Spinal cord (tissue), 10 donors: ENCODE results near the gene IFI30. TPM values are rescaled to one million over a fixed set of nuclear protein-coding genes. Genes with fewer than 3 reads are reported as not detected.

Experiments used
- DNase-seq, 6 donors: peaks; one replicate each; pipeline versions ENCODE4 v3.0.0 to v3.0.0-alpha.2; 2013 to 2015; ENCODE audit warnings: low spot score in 6 of 6, low read depth in 4 of 6
- H3K27ac ChIP-seq: one replicate; pipeline ENCODE4 v1.5.1; 2013; ENCODE audit warnings: low read depth, low read length, control low read depth
- H3K27me3 ChIP-seq: one replicate; pipeline ENCODE4 v1.6.1; 2013; ENCODE audit warnings: low read length; ENCODE audit not compliant: control insufficient read depth, insufficient read depth
- H3K36me3 ChIP-seq: one replicate; pipeline ENCODE4 v1.6.1; 2013; ENCODE audit warnings: low read length; ENCODE audit not compliant: control insufficient read depth, insufficient read depth
- H3K4me1 ChIP-seq: one replicate; pipeline ENCODE4 v1.6.1; 2013; ENCODE audit warnings: low read length; ENCODE audit not compliant: control insufficient read depth, insufficient read depth
- H3K4me3 ChIP-seq: one replicate; pipeline ENCODE4 v1.5.1; 2013; ENCODE audit warnings: low read depth, low read length, control low read depth
- H3K9me3 ChIP-seq: one replicate; pipeline ENCODE4 v1.6.1; 2013; ENCODE audit warnings: low read length; ENCODE audit not compliant: control insufficient read depth, insufficient read depth
- WGBS: methylation state at CpG from one replicate; pipeline ENCODE4 v1.1.5; 2013; ENCODE audit warnings: missing lambda C conversion rate; ENCODE audit not compliant: insufficient coverage; 5-methylcytosine and 5-hydroxymethylcytosine counted together
- polyA plus RNA-seq, 2 donors: library from polyadenylated mRNA; unstranded; fragments of 120-200 nt; gene quantifications; one replicate each; pipeline ENCODE4 v1.2.1, GENCODE V29; 2013; ENCODE audit not compliant: insufficient read length in 2 of 2
- total RNA-seq, 2 donors: library from RNA; depleted of rRNA in 1 of 2; stranded (reverse); fragments of 120-200 nt in 1 of 2; fragments of >200 nt in 1 of 2; gene quantifications; one replicate each; pipeline versions ENCODE4 v1.2.3 to v1.2.4, GENCODE V29; 2013 to 2014
- donor health status: healthy.

Gene IFI30
- total and polyA plus RNA-seq, 4 donors, result 1.9 to 14.6 (median 6.5) TPM

DNA sequence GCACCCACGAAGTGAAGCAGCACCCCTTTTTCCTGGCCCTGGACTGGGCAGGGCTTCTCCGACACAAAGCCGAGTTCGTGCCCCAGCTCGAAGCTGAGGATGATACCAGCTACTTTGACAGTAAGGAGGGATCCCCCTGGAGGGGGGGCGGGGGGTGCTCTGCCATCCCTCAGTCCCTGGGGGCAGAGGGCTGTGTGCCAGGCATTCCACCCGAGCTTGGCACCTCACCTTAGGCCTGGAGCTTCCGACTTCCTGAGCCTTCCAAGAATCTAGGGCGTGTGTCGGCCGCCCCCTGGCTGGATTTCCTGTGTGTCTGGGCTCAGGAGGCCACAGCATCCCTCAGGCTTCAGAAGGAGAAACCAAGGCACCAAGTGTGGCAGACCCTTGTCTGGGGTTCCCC is 36.4 kb upstream of the IFI30 start:
- Histone ChIP-seq H3K9me3 (no peaks in the 10 kb centered on the region), H3K36me3 (peaks cover 70% of the 10 kb centered on the region), H3K27ac (no peak overlapping the region), H3K4me3 (no peak overlapping the region), H3K27me3 (no peaks in the 10 kb centered on the region), H3K4me1 (no peaks in the 10 kb centered on the region)
- WGBS, result 93% methylated on average over 11 of the region's 11 CpGs
- DNase-seq, result no peak

DNA sequence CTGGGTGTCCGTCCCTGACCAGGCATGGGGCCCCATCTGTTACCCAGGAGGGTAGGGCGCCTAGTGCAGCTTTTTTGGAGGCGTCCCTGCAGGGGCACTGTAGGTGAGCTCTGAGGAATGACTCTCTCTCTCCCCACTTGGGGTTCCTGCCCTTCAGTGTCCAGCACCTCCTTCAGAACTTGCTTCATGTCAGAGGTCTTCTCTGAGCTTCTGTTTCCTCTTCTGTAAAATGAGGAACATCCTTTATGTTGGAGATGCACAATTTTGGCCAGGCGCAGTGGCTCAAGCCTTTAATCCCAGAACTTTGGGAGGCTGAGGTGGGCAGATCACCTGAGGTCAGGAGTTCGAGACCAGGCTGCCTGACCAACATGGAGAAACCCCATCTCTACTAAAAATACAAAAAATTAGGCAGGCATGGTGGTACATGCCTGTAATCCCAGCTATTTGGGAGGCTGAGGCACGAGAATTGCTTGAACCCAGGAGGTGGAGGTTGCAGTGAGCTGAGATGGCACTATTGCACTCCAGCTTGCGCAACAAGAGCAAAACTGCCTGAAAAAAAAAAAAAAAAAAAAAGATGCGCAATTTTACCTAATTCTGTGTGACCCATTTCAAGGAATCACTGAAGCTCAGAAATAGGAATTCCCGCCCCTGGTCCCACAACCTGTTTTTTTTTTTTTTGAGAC is 35.8 kb upstream of the IFI30 start:
- Histone ChIP-seq H3K36me3 (peaks cover 71% of the 10 kb centered on the region), H3K4me3 (no peak overlapping the region), H3K4me1 (no peaks in the 10 kb centered on the region), H3K27me3 (no peaks in the 10 kb centered on the region), H3K27ac (no peak overlapping the region), H3K9me3 (no peaks in the 10 kb centered on the region)
- 95% methylated on average over 7 of the region's 9 CpGs for WGBS
- DNase-seq, result no peak

DNA sequence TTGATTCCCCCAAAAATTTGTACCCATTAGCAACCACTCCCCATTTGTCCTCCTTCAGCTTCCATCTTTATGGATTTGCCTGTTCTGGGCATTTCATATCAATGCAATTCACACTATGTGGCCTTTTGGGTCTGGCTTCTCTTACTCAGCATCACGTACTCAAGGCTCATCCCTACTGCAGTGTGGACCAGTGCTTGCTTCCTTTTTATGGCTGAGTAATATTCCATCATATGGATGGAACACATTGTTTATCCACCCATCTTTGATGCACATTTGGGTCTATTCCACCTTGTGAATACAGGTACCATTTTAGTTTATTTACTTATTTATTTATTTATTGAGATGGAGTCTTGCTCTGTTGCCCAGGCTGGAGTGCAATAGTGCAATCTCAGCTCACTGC is 33.1 kb upstream of the IFI30 start:
- no peaks in the 10 kb centered on the region for H3K27me3 ChIP-seq
- H3K27ac ChIP-seq, result no peak overlapping the region
- H3K9me3 ChIP-seq, result no peaks in the 10 kb centered on the region
- H3K4me3 ChIP-seq, result no peak overlapping the region
- peaks cover 76% of the 10 kb centered on the region for H3K36me3 ChIP-seq
- DNase-seq, result no peak
- no peaks in the 10 kb centered on the region for H3K4me1 ChIP-seq
- no CpG with 5 or more reads among the region's 1 CpG for WGBS

DNA sequence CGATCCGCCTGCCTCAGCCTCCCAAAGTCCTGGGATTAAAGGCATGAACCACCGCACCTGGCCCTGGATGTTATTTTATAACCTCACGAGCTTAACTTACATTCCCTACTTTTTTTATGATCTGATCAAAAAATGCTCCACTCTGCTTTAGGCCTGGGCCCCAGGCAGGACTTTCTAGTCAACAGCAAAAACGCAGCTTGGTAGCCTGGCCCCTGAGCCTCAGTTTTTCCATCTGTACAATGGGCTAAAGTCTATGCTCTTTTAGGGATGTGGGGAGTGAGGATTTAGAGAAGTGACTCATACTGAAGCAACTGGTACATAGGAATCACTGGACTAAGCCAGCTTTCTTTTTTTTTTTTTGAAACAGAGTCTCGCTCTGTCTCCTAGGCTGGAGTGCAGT is 32.6 kb upstream of the IFI30 start:
- Histone ChIP-seq H3K36me3 (peaks cover 76% of the 10 kb centered on the region), H3K27me3 (no peaks in the 10 kb centered on the region), H3K4me1 (no peaks in the 10 kb centered on the region), H3K9me3 (no peaks in the 10 kb centered on the region), H3K4me3 (no peak overlapping the region), H3K27ac (no peak overlapping the region)
- no peak for DNase-seq
- 98% methylated on average over 5 of the region's 6 CpGs for WGBS

DNA sequence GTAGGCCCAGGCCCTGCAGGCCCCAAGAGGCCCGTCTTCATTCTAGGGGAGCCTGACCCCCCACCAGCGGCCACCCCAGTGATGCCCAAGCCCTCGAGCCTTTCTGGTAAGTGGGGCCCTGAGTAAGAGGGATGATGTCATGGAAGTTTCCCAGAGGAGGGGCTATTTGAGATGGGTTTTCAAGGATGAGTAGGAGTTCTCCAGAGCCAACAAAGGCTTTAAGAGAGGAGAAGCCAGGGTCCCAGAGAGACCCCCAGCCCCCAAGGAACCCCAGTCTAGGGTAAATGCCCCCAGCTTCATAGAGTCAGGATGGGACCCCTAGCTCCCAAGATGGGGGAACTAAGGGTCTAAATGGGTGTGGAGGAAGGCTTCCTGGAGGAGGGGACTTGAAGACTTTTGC is 29.7 kb upstream of the IFI30 start:
- 100% methylated on average over 2 of the region's 3 CpGs for WGBS
- Histone ChIP-seq H3K27ac (no peak overlapping the region), H3K9me3 (no peaks in the 10 kb centered on the region), H3K27me3 (no peaks in the 10 kb centered on the region), H3K4me1 (no peaks in the 10 kb centered on the region), H3K36me3 (peaks cover 82% of the 10 kb centered on the region), H3K4me3 (no peak overlapping the region)
- DNase-seq, result no peak

DNA sequence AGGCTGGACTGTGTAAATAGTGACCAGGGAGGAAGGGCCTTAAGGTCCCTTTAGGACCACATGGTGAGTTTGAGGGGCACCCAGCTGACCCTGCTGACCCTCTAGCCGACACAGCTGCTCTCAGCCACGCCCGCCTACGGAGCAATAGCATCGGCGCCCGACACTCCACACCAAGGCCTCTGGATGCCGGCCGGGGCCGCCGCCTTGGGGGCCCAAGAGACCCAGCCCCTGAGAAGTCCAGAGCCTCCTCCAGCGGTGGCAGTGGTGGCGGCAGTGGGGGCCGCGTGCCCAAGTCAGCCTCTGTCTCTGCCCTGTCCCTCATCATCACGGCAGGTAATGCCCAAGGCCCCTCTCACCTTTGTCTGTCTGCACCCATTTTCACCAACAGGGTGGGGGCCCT is 29.3 kb upstream of the IFI30 start:
- H3K4me1 ChIP-seq, result no peaks in the 10 kb centered on the region
- 96% methylated on average over 7 of the region's 16 CpGs for WGBS
- DNase-seq, result no peak
- H3K27me3 ChIP-seq, result no peaks in the 10 kb centered on the region
- no peaks in the 10 kb centered on the region for H3K9me3 ChIP-seq
- no peak overlapping the region for H3K4me3 ChIP-seq
- H3K27ac ChIP-seq, result no peak overlapping the region
- peaks cover 83% of the 10 kb centered on the region for H3K36me3 ChIP-seq

DNA sequence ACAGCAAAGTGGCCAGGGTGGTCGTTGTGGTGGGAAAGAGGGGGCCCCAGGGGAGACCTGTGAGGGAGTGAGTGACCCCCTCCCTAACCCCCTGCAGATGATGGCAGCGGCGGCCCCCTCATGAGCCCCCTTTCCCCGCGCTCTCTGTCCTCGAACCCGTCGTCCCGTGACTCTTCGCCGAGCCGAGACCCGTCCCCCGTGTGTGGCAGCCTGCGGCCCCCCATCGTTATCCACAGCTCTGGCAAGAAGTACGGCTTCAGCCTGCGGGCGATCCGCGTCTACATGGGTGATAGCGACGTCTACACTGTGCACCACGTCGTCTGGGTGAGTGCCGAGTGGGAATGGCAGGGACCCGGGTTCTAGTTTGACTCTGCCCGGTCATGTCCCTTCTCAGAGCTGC is 28.7 kb upstream of the IFI30 start:
- Histone ChIP-seq H3K36me3 (peaks cover 86% of the 10 kb centered on the region), H3K4me3 (no peak overlapping the region), H3K4me1 (no peaks in the 10 kb centered on the region), H3K27me3 (no peaks in the 10 kb centered on the region), H3K9me3 (no peaks in the 10 kb centered on the region), H3K27ac (no peak overlapping the region)
- WGBS, result 95% methylated on average over 27 of the region's 28 CpGs
- DNase-seq, result no peak

DNA sequence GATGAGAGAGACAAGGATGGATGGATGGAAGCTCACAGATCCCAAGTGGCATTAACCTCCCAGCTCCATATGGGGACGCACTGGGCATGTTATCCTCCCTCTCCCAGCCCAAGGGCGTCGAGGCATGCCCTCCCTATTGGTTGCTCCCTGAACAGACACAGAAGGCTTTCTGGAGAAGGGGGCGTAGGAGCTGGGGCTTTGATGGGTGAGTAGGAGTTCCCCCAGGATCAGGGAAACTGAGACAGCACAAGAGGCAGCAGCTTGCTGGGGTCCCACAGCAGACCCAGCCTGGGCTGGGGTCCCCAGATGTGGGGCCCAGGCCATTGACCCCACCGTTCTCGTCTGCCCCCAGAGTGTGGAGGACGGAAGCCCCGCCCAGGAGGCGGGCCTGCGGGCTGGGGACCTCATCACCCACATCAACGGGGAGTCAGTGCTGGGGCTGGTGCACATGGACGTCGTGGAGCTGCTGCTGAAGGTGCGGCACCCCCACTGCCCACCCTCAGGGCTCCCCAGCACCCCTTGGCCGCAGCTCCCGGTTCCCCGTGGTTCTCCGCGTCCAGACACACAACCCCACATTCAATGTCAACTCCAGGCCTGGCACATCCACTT is 28.1 kb upstream of the IFI30 start:
- Histone ChIP-seq H3K4me3 (no peak overlapping the region), H3K4me1 (no peaks in the 10 kb centered on the region), H3K9me3 (no peaks in the 10 kb centered on the region), H3K36me3 (peaks cover 90% of the 10 kb centered on the region), H3K27me3 (no peaks in the 10 kb centered on the region), H3K27ac (no peak overlapping the region)
- DNase-seq, result no peak
- WGBS, result 93% methylated on average over 16 of the region's 19 CpGs

DNA sequence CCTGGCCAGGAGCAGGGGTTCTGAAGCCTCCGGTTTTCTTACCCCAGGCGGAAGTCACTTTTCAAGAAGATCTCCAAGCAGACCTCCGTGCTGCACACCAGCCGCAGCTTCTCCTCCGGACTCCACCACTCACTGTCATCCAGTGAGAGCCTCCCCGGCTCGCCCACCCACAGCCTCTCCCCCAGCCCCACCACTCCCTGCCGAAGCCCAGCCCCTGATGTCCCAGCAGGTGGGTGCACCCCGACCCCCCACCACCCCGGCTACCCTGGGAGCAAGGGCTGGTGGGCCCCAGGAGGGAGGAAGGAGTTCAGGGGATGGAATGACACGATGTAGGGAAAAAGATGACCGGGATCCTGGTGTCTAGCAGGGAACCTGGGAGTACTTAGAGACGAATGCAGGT is 26.2 kb upstream of the IFI30 start:
- 95% methylated on average over 11 of the region's 13 CpGs for WGBS
- H3K36me3 ChIP-seq, result peaks cover 79% of the 10 kb centered on the region
- peaks cover 14% of the 10 kb centered on the region for H3K4me1 ChIP-seq
- DNase-seq, result no peak
- no peak overlapping the region for H3K4me3 ChIP-seq
- H3K27ac ChIP-seq, result no peak overlapping the region
- H3K27me3 ChIP-seq, result no peaks in the 10 kb centered on the region
- H3K9me3 ChIP-seq, result no peaks in the 10 kb centered on the region

DNA sequence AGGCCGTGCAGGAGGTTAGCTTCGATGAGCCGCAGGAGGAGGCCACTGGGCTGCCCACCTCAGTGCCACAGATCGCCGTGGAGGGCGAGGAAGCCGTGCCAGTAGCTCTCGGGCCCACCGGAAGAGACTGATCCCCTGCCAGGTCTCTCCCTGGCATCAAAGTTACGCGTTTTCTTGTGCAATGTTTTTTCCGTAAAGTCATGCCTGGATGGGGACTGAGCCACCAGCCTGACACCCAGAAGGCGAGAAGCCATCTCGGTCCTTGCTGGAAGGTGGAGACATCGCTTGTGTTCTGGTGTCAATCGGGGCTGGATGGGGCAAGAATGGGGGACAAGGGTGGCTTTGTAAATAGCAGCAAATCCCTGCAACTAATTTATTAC is 24.0 kb upstream of the IFI30 start:
- H3K27me3 ChIP-seq, result no peaks in the 10 kb centered on the region
- H3K36me3 ChIP-seq, result peaks cover 60% of the 10 kb centered on the region
- WGBS, result 89% methylated on average over 13 of the region's 16 CpGs
- H3K27ac ChIP-seq, result no peak overlapping the region
- DNase-seq, result no peak
- H3K9me3 ChIP-seq, result no peaks in the 10 kb centered on the region
- H3K4me3 ChIP-seq, result no peak overlapping the region
- peaks cover 28% of the 10 kb centered on the region for H3K4me1 ChIP-seq
